Epithelial cell of esophagus (primary cell): Measurements from ENCODE around the gene GRB10.

Experiments
- DNase-seq: peaks from one replicate; pipeline ENCODE4 v3.0.0; 2010; ENCODE audit warnings: low read depth
- H3K4me3 ChIP-seq: 2 replicates; pipeline ENCODE4 v1.5.1; 2011; ENCODE audit warnings: mild to moderate bottlenecking, low read length, control low read depth
- CTCF ChIP-seq: IDR thresholded peaks from 2 replicates; pipeline ENCODE4 v1.5.1; 2011; ENCODE audit warnings: low read depth, mild to moderate bottlenecking, low read length, control low read depth, inconsistent platforms; ENCODE audit not compliant: insufficient read depth; ENCODE audit errors: missing control alignments

GRB10 gene

GRCh38 chr7:50653126-50653864 lies 129.4 kb downstream of the GRB10 start:
- no peak for TF ChIP-seq CTCF
- no peak overlapping the region for H3K4me3 ChIP-seq
- DNase-seq, result peak; percentile 63

- no peak for DNase-seq
- no peak overlapping the region for H3K4me3 ChIP-seq
- TF ChIP-seq CTCF, result no peak
Measured at GRCh38 chr7:50652400-50653125, 130.1 kb downstream of the GRB10 start.

- DNase-seq, result peak; percentile 25
- no peak overlapping the region for H3K4me3 ChIP-seq
- TF ChIP-seq CTCF, result no peak
Measured at GRCh38 chr7:50651271-50651989, 131.3 kb downstream of the GRB10 start.

- peak; percentile 71 for DNase-seq
- H3K4me3 ChIP-seq, result no peak overlapping the region
- no peak for TF ChIP-seq CTCF
Measured at GRCh38 chr7:50650057-50650664, 132.5 kb downstream of the GRB10 start.

- no peak for DNase-seq
- no peak overlapping the region for H3K4me3 ChIP-seq
- no peak for TF ChIP-seq CTCF
Measured at GRCh38 chr7:50649259-50649885, 133.3 kb downstream of the GRB10 start.

GRCh38 chr7:50648570-50649169 lies 134.0 kb downstream of the GRB10 start:
- H3K4me3 ChIP-seq, result no peak overlapping the region
- TF ChIP-seq CTCF, result no peak
- DNase-seq, result no peak
